Adrenal gland (tissue), 12 donors: ENCODE measurements around the gene EFEMP1. TPM values are rescaled to one million over a fixed set of nuclear protein-coding genes. Genes with fewer than 3 reads are reported as not detected.

Experiments
- DNase-seq, 7 donors: peaks; one replicate each; pipeline ENCODE4 v3.0.0-alpha.2; 2019 to 2020
- H3K27ac ChIP-seq, 5 donors: fragments of 200-600 bp; sonication (generic) in 4 of 5; 1 replicate in 3 of 5; 2 replicates in 2 of 5; pipeline versions ENCODE4 v1.5.1 to v1.8.0; 2016 to 2020; ENCODE audit warnings: mild to moderate bottlenecking in 1 of 5
- H3K27me3 ChIP-seq: fragments of 200-600 bp; 2 replicates; pipeline ENCODE4 v1.8.0; 2021
- H3K36me3 ChIP-seq, 2 donors: fragments of 200-600 bp; replicated peaks in 1 of 2; 1 replicate in 1 of 2; 2 replicates in 1 of 2; pipeline versions ENCODE4 v1.5.1 to v1.8.0; 2018 to 2022
- H3K4me1 ChIP-seq, 2 donors: fragments of 200-600 bp; replicated peaks in 1 of 2; 1 replicate in 1 of 2; 2 replicates in 1 of 2; pipeline versions ENCODE4 v1.5.1 to v1.8.0; 2018 to 2021
- H3K4me3 ChIP-seq, 4 donors: fragments of 200-600 bp; sonication (generic) in 3 of 4; one replicate each; pipeline ENCODE4 v1.5.1; 2016 to 2018
- H3K9me3 ChIP-seq, 3 donors: fragments of 200-600 bp; sonication (generic) in 1 of 3; replicated peaks in 1 of 3; 1 replicate in 2 of 3; 2 replicates in 1 of 3; pipeline versions ENCODE4 v1.5.1 to v1.8.0; 2016 to 2021
- POLR2A ChIP-seq, 2 donors: fragments of 450-650 bp; IDR thresholded peaks; one replicate each; pipeline ENCODE4 v1.6.1; 2017; ENCODE audit warnings: antibody characterized with exemption in 2 of 2, mild to moderate bottlenecking in 2 of 2, moderate library complexity in 1 of 2
- WGBS, 4 donors: extraction: QIAGEN DNeasy Blood & Tissue Kit in 2 of 4; methylation state at CpG; one replicate each; pipeline versions ENCODE4 v1.1.5 to v1.1.7; 2013 to 2017; 5-methylcytosine and 5-hydroxymethylcytosine counted together
- intact Hi-C, 2 donors: fragments of 100-400 bp; cut with DNase I; formaldehyde crosslinking; loops; one replicate each; pipeline versions ENCODE4 v1.14.1 to v1.15.0; 2022 to 2023
- polyA plus RNA-seq, 3 donors: library from polyadenylated mRNA; stranded (reverse); fragments of 200-250 nt in 2 of 3; fragments of 350-450 nt in 1 of 3; fragmentation: Illumina TruSeq in 1 of 3; extraction: RNeasy Lipid Tissue Mini Kit (QIAGEN cat#74804) in 1 of 3; gene quantifications; one replicate each; pipeline ENCODE4 v1.2.3, GENCODE V29; 2013 to 2014
- total RNA-seq, 9 donors: library from RNA; depleted of rRNA in 4 of 9; stranded (reverse); fragments of >200 nt in 4 of 9; fragments of 120-200 nt in 1 of 9; fragmentation: NEBNext Ultra II Directional in 1 of 9; extraction: Animal tissue kit (Norgen Biotek cat#: 25700) in 1 of 9; gene quantifications; one replicate each; pipeline versions ENCODE4 v1.1.0 to v1.2.4, GENCODE V29; 2013 to 2023
- TF ChIP-seq, protein P1 (sequence below), 6 experiments: fragments of 450-650 bp in 4 of 6; fragments of 200-600 bp in 2 of 6; sonication (generic) in 1 of 6; IDR thresholded peaks; 1 replicate in 5 of 6; 2 replicates in 1 of 6; pipeline versions ENCODE4 v1.5.1 to v1.8.0; 2016 to 2021; ENCODE audit warnings: antibody characterized with exemption in 6 of 6, mild to moderate bottlenecking in 2 of 6, moderate library complexity in 1 of 6
- donor health status: healthy with polysubstance abuse.
- donor health status: Bipolar disorder and iron deficiency.
- donor health status: DM: yes; HTN: yes; CAD: no.
- donor health status: DM: no; HTN: no; CAD: no.
- donor health status: DM: no; HTN: no; CAD: no.
- donor health status: DM: yes; HTN: yes; CAD: no.

Gene EFEMP1
- total and polyA plus RNA-seq, 12 donors, result 3.9 to 430 (median 124) TPM

DNA sequence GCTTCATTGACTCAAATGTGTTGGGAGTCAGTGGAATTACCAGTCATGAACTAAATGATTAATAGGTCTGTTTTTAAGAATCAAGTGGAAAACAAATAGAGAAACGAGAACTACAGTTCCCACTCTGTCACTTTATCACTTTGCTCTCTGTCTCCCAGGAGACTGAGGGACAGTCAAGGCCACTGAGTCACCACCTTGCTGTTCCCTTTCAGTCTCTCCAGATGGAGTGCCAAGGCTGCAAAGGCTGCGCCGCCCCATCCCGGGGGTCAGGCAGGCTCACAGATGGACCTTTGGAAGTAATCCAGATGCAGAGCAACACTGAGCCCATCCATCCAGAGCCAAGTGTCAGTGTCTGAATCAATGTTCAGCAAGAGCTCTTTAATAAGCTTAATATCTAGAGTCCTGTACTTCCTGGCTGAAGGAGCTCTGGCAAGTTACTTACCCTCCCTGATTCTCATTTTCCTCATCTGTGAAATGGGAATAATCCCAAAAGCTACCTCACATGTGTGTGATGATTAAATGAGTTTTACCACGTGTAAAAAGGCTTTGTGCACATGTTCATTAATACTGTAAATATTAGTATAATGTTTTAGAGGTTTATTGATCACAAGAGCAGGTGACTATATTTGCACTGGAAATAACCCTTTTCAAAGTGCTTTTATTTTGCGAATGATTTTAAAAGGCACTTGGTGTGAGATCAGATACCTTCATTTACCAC lies 43.0 kb upstream of the EFEMP1 start:
- peak overlapping the region in 4 of 5 donors; percentile 6 to 81 (median 66) for H3K27ac ChIP-seq
- DNase-seq, result peak; percentile 73 to 95 (median 93)
- 18 to 46% (median 32%) methylated on average over 3 to 6 of the region's 6 CpGs for WGBS, 4 donors

DNA sequence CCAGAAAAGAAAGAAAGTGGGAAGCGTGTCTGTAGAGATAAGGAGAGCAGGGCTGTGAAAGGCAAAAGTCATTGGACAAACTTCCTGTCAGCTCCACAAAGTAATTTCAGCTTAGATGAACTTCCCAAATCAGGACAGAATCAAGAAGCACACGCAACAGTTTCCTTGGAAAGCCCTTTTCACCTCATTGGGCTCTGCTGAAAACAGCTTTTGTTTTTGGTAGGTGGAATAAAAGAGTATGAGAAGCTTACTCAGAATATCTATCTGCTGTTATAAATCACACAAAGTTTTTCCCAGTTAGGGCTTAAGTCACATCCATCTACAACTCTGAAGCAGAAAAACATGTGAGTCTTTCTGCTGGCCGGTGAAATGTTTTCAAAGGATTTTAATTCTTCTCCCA lies 42.4 kb upstream of the EFEMP1 start:
- H3K9me3 ChIP-seq, result no peaks in the 10 kb centered on the region
- no peak overlapping the region for H3K4me3 ChIP-seq
- peak overlapping the region in 4 of 5 donors; percentile 6 to 81 (median 66) for H3K27ac ChIP-seq
- DNase-seq, result peak in 1 of 7 donors; percentile 19
- no peaks in the 10 kb centered on the region for H3K27me3 ChIP-seq
- 10 to 15% (median 13%) methylated on average over 3 of the region's 3 CpGs for WGBS, 4 donors
- TF ChIP-seq POLR2A (IDR thresholded peaks at IDR 0.05), result no peak
- TF ChIP-seq, protein P1, sequence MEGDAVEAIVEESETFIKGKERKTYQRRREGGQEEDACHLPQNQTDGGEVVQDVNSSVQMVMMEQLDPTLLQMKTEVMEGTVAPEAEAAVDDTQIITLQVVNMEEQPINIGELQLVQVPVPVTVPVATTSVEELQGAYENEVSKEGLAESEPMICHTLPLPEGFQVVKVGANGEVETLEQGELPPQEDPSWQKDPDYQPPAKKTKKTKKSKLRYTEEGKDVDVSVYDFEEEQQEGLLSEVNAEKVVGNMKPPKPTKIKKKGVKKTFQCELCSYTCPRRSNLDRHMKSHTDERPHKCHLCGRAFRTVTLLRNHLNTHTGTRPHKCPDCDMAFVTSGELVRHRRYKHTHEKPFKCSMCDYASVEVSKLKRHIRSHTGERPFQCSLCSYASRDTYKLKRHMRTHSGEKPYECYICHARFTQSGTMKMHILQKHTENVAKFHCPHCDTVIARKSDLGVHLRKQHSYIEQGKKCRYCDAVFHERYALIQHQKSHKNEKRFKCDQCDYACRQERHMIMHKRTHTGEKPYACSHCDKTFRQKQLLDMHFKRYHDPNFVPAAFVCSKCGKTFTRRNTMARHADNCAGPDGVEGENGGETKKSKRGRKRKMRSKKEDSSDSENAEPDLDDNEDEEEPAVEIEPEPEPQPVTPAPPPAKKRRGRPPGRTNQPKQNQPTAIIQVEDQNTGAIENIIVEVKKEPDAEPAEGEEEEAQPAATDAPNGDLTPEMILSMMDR (IDR thresholded peaks at IDR 0.05), result no peak
- intact Hi-C loops, result no loop called here
- H3K4me1 ChIP-seq, result peaks cover 6 to 16% of the 10 kb centered on the region in 2 donors
- no peaks in the 10 kb centered on the region for H3K36me3 ChIP-seq

More for the DNA sequence above, 43.0 kb upstream of the EFEMP1 start:
- Histone ChIP-seq H3K27me3 (no peaks in the 10 kb centered on the region), H3K4me3 (no peak overlapping the region), H3K9me3 (no peaks in the 10 kb centered on the region), H3K4me1 (peaks cover 6 to 16% of the 10 kb centered on the region in 2 donors), H3K36me3 (no peaks in the 10 kb centered on the region)
- TF ChIP-seq, protein P1 (IDR thresholded peaks at IDR 0.05), result no peak
- TF ChIP-seq POLR2A (IDR thresholded peaks at IDR 0.05), result no peak
- intact Hi-C loops, result no loop called here

DNA sequence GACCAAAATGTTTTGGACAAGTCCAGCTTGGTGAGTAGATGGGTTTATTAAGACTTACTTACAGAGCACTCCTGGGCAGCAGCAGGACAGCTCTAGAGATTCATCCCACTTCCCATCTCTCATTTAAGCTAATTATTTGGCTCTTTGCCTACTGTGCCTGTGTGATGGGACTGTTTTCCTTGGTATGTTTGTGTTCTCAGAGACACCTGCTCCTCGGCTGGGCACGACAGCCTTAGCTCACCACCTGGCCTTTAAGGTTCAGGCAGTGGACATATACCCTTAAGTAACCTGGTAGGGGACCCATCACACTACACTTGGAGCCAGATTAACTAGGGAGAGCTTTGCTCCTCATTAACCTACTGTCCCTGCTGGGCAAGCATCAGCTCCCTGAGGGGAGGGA lies 41.7 kb upstream of the EFEMP1 start:
- no peak for DNase-seq
- Histone ChIP-seq H3K4me1 (peaks cover 6 to 16% of the 10 kb centered on the region in 2 donors), H3K4me3 (no peak overlapping the region), H3K27me3 (no peaks in the 10 kb centered on the region), H3K27ac (peak overlapping the region in 2 of 5 donors; percentile 75 to 81), H3K36me3 (no peaks in the 10 kb centered on the region), H3K9me3 (no peaks in the 10 kb centered on the region)
- intact Hi-C loops, result no loop called here
- TF ChIP-seq, protein P1 (IDR thresholded peaks at IDR 0.05), result no peak
- 79 to 96% (median 86%) methylated on average over 2 of the region's 2 CpGs for WGBS, 4 donors

DNA sequence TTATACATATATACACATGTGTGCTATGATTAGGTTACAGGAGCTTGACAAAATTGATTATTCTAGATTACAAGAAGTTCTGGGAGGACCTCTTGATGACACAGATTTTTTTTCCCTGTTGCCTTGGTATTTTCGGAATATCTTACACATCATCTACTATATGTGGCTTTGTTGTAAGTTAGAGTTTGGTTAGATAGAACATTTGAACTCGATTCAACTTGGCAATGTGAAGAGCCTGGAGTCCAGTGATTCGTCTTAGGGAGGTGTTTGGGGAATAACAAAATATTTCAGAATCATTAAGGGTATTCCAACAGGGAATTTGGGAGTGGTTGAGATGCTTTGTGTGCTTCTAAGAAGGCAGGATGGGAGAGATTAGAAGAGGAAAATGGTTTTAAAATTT lies 39.3 kb upstream of the EFEMP1 start:
- H3K4me3 ChIP-seq, result no peak overlapping the region
- TF ChIP-seq, protein P1 (IDR thresholded peaks at IDR 0.05), result no peak
- no peak for TF ChIP-seq POLR2A (IDR thresholded peaks at IDR 0.05)
- H3K27me3 ChIP-seq, result no peaks in the 10 kb centered on the region
- no peak overlapping the region for H3K27ac ChIP-seq
- H3K4me1 ChIP-seq, result peaks cover 6 to 16% of the 10 kb centered on the region in 2 donors
- DNase-seq, result no peak
- H3K36me3 ChIP-seq, result no peaks in the 10 kb centered on the region
- intact Hi-C loops, result loop anchor here in 1 of 2 donors (5.0 kb wide), 2 partner anchors 44 to 196 kb away; no protein-coding TSS in a partner anchor
- WGBS, 4 donors, result 66 to 72% (median 71%) methylated on average over 3 of the region's 3 CpGs
- no peaks in the 10 kb centered on the region for H3K9me3 ChIP-seq
